Germinal center (tissue), 1 donor: ENCODE measurements around the gene KCNQ1.

ENCODE experiments used
- DNase-seq: peaks from one replicate; pipeline ENCODE4 v3.0.0; 2012; ENCODE audit warnings: mixed read lengths, low spot score

The KCNQ1 gene

GRCh38 chr11:2535673-2536439, 91.0 kb downstream of the KCNQ1 start:
- no peak for DNase-seq

GRCh38 chr11:2536440-2536989, 91.7 kb downstream of the KCNQ1 start:
- no peak for DNase-seq

- DNase-seq: no peak
Observed at GRCh38 chr11:2537010-2537705, 92.3 kb downstream of the KCNQ1 start.

- no peak for DNase-seq
Observed at GRCh38 chr11:2537896-2538724, 93.3 kb downstream of the KCNQ1 start.

GRCh38 chr11:2538951-2539350, 94.1 kb downstream of the KCNQ1 start:
- no peak for DNase-seq

- no peak for DNase-seq
Observed at GRCh38 chr11:2539371-2540222, 94.8 kb downstream of the KCNQ1 start.

- no peak for DNase-seq
Observed at GRCh38 chr11:2540223-2540991, 95.6 kb downstream of the KCNQ1 start.

GRCh38 chr11:2540992-2541680, 96.3 kb downstream of the KCNQ1 start:
- DNase-seq: no peak

GRCh38 chr11:2541881-2542361, 97.1 kb downstream of the KCNQ1 start:
- no peak for DNase-seq

- no peak for DNase-seq
Observed at GRCh38 chr11:2542406-2542805, 97.6 kb downstream of the KCNQ1 start.

GRCh38 chr11:2547806-2548205, 103.0 kb downstream of the KCNQ1 start:
- no peak for DNase-seq

GRCh38 chr11:2548596-2548995, 103.8 kb downstream of the KCNQ1 start:
- no peak for DNase-seq

- no peak for DNase-seq
Observed at GRCh38 chr11:2549080-2549479, 104.3 kb downstream of the KCNQ1 start.

- DNase-seq: no peak
Observed at GRCh38 chr11:2549491-2549875, 104.7 kb downstream of the KCNQ1 start.

GRCh38 chr11:2549876-2550605, 105.2 kb downstream of the KCNQ1 start:
- no peak for DNase-seq

- no peak for DNase-seq
Observed at GRCh38 chr11:2550606-2550970, 105.8 kb downstream of the KCNQ1 start.

GRCh38 chr11:2551131-2551530, 106.3 kb downstream of the KCNQ1 start:
- no peak for DNase-seq

GRCh38 chr11:2552210-2552609, 107.4 kb downstream of the KCNQ1 start:
- no peak for DNase-seq

- DNase-seq: no peak
Observed at GRCh38 chr11:2553198-2553597, 108.4 kb downstream of the KCNQ1 start.
